Measurements from ENCODE around the gene CDH4.

The CDH4 gene

GRCh38 chr20:61964675-61965605 is 712.9 kb downstream of the CDH4 start:
- peaks cover 16% of the 10 kb centered on the region for H3K27me3 ChIP-seq (ENCODE audit: insufficient read depth, poor library complexity, severe bottlenecking)
- no peak for TF ChIP-seq SPI1 (IDR thresholded peaks at IDR 0.05; ENCODE audit: borderline replicate concordance, low read depth)
- no peak for TF ChIP-seq GABPA (IDR thresholded peaks at IDR 0.05; ENCODE audit: low read depth)
- no peak for TF ChIP-seq CTCF (IDR thresholded peaks at IDR 0.05; ENCODE audit: insufficient read depth, low read length)
- TF ChIP-seq POLR2AphosphoS5 (IDR thresholded peaks at IDR 0.05; ENCODE audit: low read depth), result no peak
- TF ChIP-seq, protein P1, sequence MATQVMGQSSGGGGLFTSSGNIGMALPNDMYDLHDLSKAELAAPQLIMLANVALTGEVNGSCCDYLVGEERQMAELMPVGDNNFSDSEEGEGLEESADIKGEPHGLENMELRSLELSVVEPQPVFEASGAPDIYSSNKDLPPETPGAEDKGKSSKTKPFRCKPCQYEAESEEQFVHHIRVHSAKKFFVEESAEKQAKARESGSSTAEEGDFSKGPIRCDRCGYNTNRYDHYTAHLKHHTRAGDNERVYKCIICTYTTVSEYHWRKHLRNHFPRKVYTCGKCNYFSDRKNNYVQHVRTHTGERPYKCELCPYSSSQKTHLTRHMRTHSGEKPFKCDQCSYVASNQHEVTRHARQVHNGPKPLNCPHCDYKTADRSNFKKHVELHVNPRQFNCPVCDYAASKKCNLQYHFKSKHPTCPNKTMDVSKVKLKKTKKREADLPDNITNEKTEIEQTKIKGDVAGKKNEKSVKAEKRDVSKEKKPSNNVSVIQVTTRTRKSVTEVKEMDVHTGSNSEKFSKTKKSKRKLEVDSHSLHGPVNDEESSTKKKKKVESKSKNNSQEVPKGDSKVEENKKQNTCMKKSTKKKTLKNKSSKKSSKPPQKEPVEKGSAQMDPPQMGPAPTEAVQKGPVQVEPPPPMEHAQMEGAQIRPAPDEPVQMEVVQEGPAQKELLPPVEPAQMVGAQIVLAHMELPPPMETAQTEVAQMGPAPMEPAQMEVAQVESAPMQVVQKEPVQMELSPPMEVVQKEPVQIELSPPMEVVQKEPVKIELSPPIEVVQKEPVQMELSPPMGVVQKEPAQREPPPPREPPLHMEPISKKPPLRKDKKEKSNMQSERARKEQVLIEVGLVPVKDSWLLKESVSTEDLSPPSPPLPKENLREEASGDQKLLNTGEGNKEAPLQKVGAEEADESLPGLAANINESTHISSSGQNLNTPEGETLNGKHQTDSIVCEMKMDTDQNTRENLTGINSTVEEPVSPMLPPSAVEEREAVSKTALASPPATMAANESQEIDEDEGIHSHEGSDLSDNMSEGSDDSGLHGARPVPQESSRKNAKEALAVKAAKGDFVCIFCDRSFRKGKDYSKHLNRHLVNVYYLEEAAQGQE (IDR thresholded peaks at IDR 0.05; ENCODE audit: insufficient replicate concordance, low read depth), result no peak
- H3K27ac ChIP-seq (replicated peaks), result no peak overlapping the region
- DNase-seq (ENCODE audit: low read depth in 1 of 2, low spot score in 1 of 2), result no peak
- H3K4me3 ChIP-seq (replicated peaks; ENCODE audit: insufficient read depth, low read length), result no peak overlapping the region

DNA sequence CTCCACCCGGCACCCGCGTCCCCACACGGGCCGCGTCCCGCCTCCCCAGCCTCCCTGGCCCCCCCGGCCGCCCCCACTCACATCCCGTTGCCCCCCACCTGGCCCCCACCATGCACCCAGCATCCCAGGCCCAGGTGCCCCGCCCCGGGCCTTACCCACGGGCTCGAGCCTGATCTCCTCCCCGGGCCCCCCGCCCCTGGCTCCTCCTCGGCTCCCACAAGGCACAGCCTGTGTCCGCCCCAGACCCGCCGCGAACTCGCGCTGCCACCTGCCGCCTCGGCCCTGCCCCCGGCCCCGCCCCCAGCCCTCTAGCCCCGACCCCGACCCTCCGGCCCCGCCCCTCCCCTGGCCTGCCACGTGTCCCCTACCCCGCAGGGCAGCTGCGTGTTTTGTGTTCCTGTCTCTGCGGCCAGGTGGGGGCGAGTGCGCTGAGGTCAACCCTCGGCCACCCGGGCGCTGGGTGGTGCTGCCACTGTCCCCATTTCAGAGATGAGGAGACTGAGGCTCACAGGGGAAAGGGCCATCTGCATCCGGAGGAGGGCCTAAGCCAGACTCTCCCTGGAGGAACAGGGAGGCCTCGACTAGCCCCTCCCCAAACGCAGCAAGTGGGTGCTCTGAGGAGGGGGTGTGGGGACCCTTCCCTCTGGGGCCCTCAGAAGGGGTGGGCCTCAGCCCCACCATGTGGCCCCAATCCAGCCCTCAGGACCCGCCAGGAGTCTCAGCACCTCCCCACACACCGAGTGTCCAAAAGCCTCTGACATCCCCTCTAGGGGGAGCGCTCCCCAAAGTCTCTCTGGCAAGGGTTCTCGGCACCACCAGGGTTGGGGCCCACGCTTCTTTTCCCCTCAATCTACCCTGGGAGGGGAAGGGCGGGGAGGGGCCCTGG is 713.8 kb downstream of the CDH4 start:
- Histone ChIP-seq H3K27ac (replicated peaks) (no peak overlapping the region), H3K4me3 (replicated peaks; ENCODE audit: insufficient read depth, low read length) (no peak overlapping the region), H3K27me3 (ENCODE audit: insufficient read depth, poor library complexity, severe bottlenecking) (peaks cover 16% of the 10 kb centered on the region)
- DNase-seq (ENCODE audit: low read depth in 1 of 2, low spot score in 1 of 2), result no peak
- no peak for TF ChIP-seq POLR2AphosphoS5 (IDR thresholded peaks at IDR 0.05; ENCODE audit: low read depth)
- TF ChIP-seq CTCF (IDR thresholded peaks at IDR 0.05; ENCODE audit: insufficient read depth, low read length), result no peak
- TF ChIP-seq GABPA (IDR thresholded peaks at IDR 0.05; ENCODE audit: low read depth), result no peak
- TF ChIP-seq, protein P1 (IDR thresholded peaks at IDR 0.05; ENCODE audit: insufficient replicate concordance, low read depth), result no peak
- TF ChIP-seq SPI1 (IDR thresholded peaks at IDR 0.05; ENCODE audit: borderline replicate concordance, low read depth), result no peak

- Histone ChIP-seq H3K27me3 (ENCODE audit: insufficient read depth, poor library complexity, severe bottlenecking) (peaks cover 16% of the 10 kb centered on the region), H3K27ac (replicated peaks) (no peak overlapping the region), H3K4me3 (replicated peaks; ENCODE audit: insufficient read depth, low read length) (no peak overlapping the region)
- DNase-seq (ENCODE audit: low read depth in 1 of 2, low spot score in 1 of 2), result no peak
- TF ChIP-seq, protein P1 (IDR thresholded peaks at IDR 0.05; ENCODE audit: insufficient replicate concordance, low read depth), result no peak
- no peak for TF ChIP-seq SPI1 (IDR thresholded peaks at IDR 0.05; ENCODE audit: borderline replicate concordance, low read depth)
- no peak for TF ChIP-seq GABPA (IDR thresholded peaks at IDR 0.05; ENCODE audit: low read depth)
- TF ChIP-seq CTCF (IDR thresholded peaks at IDR 0.05; ENCODE audit: insufficient read depth, low read length), result no peak
- TF ChIP-seq POLR2AphosphoS5 (IDR thresholded peaks at IDR 0.05; ENCODE audit: low read depth), result no peak
These were observed 714.6 kb downstream of the CDH4 start for GRCh38 chr20:61966492-61967244.
